GM23248 (cell line): ENCODE measurements around the gene SEMA4A.

Experiments
- EZH2 ChIP-seq: fragments of 200-600 bp; sonication (generic); IDR thresholded peaks from 2 replicates; pipeline ENCODE4 v1.6.1; 2018; ENCODE audit warnings: antibody characterized with exemption, mild to moderate bottlenecking; ENCODE audit not compliant: insufficient read depth, poor library complexity, severe bottlenecking
- EZH2phosphoT487 ChIP-seq: fragments of 200-600 bp; sonication (generic); IDR thresholded peaks from 2 replicates; pipeline ENCODE4 v1.6.1; 2018; ENCODE audit warnings: antibody characterized with exemption, moderate library complexity, mild to moderate bottlenecking, low read depth; ENCODE audit not compliant: insufficient read depth

GRCh38 chr1:156214024-156214748, 60.8 kb downstream of the SEMA4A start:
- no peak for TF ChIP-seq EZH2
- TF ChIP-seq EZH2phosphoT487, result no peak
